HG03571 (cell line): ENCODE measurements around the gene DUS2.
A peak's percentile ranks its signal among the peaks of the same experiment; 100 is the strongest.

Source experiments
- ATAC-seq: cut with Tn5 transposase; IDR thresholded peaks from one replicate; pipeline ENCODE4 v1.9.1; 2021; ENCODE audit not compliant: unreplicated experiment

DUS2 gene

GRCh38 chr16:68074850-68075555, 51.9 kb downstream of the DUS2 start:
- ATAC-seq = peak; percentile 73

GRCh38 chr16:68075980-68076379, 52.9 kb downstream of the DUS2 start:
- ATAC-seq = no peak

GRCh38 chr16:68076560-68076959, 53.5 kb downstream of the DUS2 start:
- no peak for ATAC-seq

GRCh38 chr16:68077866-68078700, 55.0 kb downstream of the DUS2 start:
- no peak for ATAC-seq

GRCh38 chr16:68078701-68079375, 55.8 kb downstream of the DUS2 start:
- no peak for ATAC-seq

- ATAC-seq = no peak
Measured at GRCh38 chr16:68079376-68079625, 56.2 kb downstream of the DUS2 start.

GRCh38 chr16:68079626-68080344, 56.7 kb downstream of the DUS2 start:
- ATAC-seq = no peak

GRCh38 chr16:68081861-68082628, 59.0 kb downstream of the DUS2 start:
- ATAC-seq = no peak

- no peak for ATAC-seq
Measured at GRCh38 chr16:68082629-68083238, 59.6 kb downstream of the DUS2 start.

GRCh38 chr16:68083239-68083781, 60.2 kb downstream of the DUS2 start:
- ATAC-seq = no peak

GRCh38 chr16:68083861-68084503, 60.9 kb downstream of the DUS2 start:
- peak; percentile 5 for ATAC-seq

GRCh38 chr16:68084504-68085258, 61.6 kb downstream of the DUS2 start:
- ATAC-seq = peak; percentile 58

- ATAC-seq = peak; percentile 37
Measured at GRCh38 chr16:68085259-68086071, 62.4 kb downstream of the DUS2 start, which contains the start of gene NFATC3. NFATC3 (plus strand) TSS chr16:68085370; CDS start chr16:68085682, 312 bp downstream.

- ATAC-seq = no peak
Measured at GRCh38 chr16:68086336-68086841, 63.3 kb downstream of the DUS2 start.

GRCh38 chr16:68086860-68087268, 63.8 kb downstream of the DUS2 start:
- no peak for ATAC-seq

GRCh38 chr16:68087688-68088087, 64.6 kb downstream of the DUS2 start:
- ATAC-seq = no peak

- no peak for ATAC-seq
Measured at GRCh38 chr16:68088130-68088972, 65.3 kb downstream of the DUS2 start.
